22Rv1 (cell line): ENCODE results near the gene ST3GAL6.

Source experiments
- CTCF ChIP-seq: fragments of 450-650 bp; IDR thresholded peaks from 2 replicates; pipeline ENCODE4 v1.5.1; 2017; ENCODE audit warnings: mild to moderate bottlenecking
- ZFX ChIP-seq: fragments of 450-650 bp; IDR thresholded peaks from 2 replicates; pipeline ENCODE4 v1.6.1; 2017; ENCODE audit warnings: antibody characterized with exemption, borderline replicate concordance

- no peak for TF ChIP-seq CTCF
- no peak for TF ChIP-seq ZFX
These were observed 20.1 kb upstream of the ST3GAL6 start for GRCh38 chr3:98743071-98743470.
